ENCODE measurements around the gene PI3.

DNA sequence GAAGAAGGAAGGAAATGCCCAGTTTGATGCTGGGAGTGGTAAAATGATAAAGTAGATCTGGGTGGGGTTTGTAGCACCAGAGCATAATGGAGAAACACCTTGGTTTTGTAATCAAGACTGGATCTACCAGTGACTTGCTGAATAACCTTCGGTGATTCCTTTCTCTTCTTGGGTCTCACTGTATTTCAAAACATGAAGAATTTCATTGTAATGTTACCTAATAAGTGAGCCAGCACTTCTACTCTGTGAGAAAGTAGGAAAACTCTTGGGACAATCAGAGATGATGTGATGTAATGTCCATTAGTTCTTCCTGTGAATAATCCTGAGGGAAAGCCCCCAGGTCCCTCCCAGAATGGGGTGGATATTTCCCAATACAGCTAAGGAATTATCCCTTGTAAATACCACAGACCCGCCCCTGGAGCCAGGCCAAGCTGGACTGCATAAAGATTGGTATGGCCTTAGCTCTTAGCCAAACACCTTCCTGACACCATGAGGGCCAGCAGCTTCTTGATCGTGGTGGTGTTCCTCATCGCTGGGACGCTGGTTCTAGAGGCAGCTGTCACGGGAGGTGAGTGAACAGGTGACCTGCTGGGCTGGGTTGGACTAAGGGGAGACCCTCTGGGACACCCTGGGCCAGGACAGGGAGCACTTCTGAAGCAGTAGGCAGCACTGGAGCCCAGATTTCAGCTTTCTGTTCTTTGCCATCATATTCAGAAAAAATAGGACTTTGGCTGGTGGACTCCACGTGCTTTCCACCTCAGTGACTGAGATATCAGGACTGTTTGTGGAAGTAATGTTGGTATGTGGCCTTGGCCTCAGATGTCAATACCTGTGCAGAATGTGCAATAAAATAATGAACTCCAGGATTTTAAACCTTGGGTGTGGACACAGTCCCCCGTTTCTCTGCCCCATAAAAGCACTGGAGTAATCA lies at the start of gene PI3:
- TF ChIP-seq ZNF70 (CRISPR knock-in tag; IDR thresholded peaks at IDR 0.05) (no peak), ZFP30 (CRISPR knock-in tag; IDR thresholded peaks at IDR 0.05) (no peak), OSR1 (CRISPR knock-in tag; IDR thresholded peaks at IDR 0.05) (no peak), RARB (CRISPR knock-in tag; IDR thresholded peaks at IDR 0.05) (no peak), ZFP3 (CRISPR knock-in tag; IDR thresholded peaks at IDR 0.05) (no peak), ARNTL (CRISPR knock-in tag; IDR thresholded peaks at IDR 0.05; ENCODE audit: borderline replicate concordance, low read depth) (no peak), BACH2 (CRISPR knock-in tag; IDR thresholded peaks at IDR 0.05; ENCODE audit: borderline replicate concordance) (no peak), ESRRG (CRISPR knock-in tag; IDR thresholded peaks at IDR 0.05) (no peak), PATZ1 (CRISPR knock-in tag; IDR thresholded peaks at IDR 0.05; ENCODE audit: borderline replicate concordance) (no peak), ZC3H10 (CRISPR knock-in tag; IDR thresholded peaks at IDR 0.05) (no peak), TOX (CRISPR knock-in tag; IDR thresholded peaks at IDR 0.05; ENCODE audit: borderline replicate concordance) (no peak), ISL1 (CRISPR knock-in tag; IDR thresholded peaks at IDR 0.05) (no peak)
- TF ChIP-seq, protein P1, sequence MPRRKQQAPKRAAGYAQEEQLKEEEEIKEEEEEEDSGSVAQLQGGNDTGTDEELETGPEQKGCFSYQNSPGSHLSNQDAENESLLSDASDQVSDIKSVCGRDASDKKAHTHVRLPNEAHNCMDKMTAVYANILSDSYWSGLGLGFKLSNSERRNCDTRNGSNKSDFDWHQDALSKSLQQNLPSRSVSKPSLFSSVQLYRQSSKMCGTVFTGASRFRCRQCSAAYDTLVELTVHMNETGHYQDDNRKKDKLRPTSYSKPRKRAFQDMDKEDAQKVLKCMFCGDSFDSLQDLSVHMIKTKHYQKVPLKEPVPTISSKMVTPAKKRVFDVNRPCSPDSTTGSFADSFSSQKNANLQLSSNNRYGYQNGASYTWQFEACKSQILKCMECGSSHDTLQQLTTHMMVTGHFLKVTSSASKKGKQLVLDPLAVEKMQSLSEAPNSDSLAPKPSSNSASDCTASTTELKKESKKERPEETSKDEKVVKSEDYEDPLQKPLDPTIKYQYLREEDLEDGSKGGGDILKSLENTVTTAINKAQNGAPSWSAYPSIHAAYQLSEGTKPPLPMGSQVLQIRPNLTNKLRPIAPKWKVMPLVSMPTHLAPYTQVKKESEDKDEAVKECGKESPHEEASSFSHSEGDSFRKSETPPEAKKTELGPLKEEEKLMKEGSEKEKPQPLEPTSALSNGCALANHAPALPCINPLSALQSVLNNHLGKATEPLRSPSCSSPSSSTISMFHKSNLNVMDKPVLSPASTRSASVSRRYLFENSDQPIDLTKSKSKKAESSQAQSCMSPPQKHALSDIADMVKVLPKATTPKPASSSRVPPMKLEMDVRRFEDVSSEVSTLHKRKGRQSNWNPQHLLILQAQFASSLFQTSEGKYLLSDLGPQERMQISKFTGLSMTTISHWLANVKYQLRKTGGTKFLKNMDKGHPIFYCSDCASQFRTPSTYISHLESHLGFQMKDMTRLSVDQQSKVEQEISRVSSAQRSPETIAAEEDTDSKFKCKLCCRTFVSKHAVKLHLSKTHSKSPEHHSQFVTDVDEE (CRISPR knock-in tag; IDR thresholded peaks at IDR 0.05) = no peak
- TF ChIP-seq, protein P2, sequence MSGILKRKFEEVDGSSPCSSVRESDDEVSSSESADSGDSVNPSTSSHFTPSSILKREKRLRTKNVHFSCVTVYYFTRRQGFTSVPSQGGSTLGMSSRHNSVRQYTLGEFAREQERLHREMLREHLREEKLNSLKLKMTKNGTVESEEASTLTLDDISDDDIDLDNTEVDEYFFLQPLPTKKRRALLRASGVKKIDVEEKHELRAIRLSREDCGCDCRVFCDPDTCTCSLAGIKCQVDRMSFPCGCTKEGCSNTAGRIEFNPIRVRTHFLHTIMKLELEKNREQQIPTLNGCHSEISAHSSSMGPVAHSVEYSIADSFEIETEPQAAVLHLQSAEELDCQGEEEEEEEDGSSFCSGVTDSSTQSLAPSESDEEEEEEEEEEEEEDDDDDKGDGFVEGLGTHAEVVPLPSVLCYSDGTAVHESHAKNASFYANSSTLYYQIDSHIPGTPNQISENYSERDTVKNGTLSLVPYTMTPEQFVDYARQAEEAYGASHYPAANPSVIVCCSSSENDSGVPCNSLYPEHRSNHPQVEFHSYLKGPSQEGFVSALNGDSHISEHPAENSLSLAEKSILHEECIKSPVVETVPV (CRISPR knock-in tag; IDR thresholded peaks at IDR 0.05) = no peak

All from SK-N-SH treated with all-trans-retinoic acid at 6 μM for 48 hours (cell line).